Measurements from ENCODE around the gene LPO. TPM values are rescaled to one million over a fixed set of nuclear protein-coding genes. Genes with fewer than 3 reads are reported as not detected.

The LPO gene
- total RNA-seq, 3 donors from 2014 or later: not detected

DNA sequence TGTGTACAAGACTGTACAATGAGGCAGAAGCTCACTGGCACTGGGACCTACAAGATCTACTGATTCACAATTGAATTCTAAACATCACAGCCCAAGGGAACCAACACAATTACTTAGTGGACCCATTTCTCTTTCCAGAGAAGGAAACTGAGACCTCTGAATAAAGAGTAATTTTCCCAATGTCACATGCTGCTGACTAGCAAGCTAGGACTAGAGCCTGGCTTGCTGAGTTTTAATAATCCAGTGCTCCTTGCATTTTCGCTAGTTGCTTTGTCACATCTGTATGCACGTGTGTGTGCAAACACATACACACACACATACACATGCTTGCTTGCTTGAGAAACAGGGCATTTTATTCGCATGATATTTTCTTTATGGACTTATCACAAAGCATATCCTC lies 3.9 kb upstream of the LPO start:
- H3K9me3 ChIP-seq: no peaks in the 10 kb centered on the region
- no peak for DNase-seq
- ATAC-seq: no peak
- H3K36me3 ChIP-seq (ENCODE audit: low read depth): no peaks in the 10 kb centered on the region
- intact Hi-C loops (cut with DNase I, micrococcal nuclease): no loop called here
- no peaks in the 10 kb centered on the region for H3K4me1 ChIP-seq (ENCODE audit: low read depth)
- TF ChIP-seq, protein P1, sequence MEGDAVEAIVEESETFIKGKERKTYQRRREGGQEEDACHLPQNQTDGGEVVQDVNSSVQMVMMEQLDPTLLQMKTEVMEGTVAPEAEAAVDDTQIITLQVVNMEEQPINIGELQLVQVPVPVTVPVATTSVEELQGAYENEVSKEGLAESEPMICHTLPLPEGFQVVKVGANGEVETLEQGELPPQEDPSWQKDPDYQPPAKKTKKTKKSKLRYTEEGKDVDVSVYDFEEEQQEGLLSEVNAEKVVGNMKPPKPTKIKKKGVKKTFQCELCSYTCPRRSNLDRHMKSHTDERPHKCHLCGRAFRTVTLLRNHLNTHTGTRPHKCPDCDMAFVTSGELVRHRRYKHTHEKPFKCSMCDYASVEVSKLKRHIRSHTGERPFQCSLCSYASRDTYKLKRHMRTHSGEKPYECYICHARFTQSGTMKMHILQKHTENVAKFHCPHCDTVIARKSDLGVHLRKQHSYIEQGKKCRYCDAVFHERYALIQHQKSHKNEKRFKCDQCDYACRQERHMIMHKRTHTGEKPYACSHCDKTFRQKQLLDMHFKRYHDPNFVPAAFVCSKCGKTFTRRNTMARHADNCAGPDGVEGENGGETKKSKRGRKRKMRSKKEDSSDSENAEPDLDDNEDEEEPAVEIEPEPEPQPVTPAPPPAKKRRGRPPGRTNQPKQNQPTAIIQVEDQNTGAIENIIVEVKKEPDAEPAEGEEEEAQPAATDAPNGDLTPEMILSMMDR (IDR thresholded peaks at IDR 0.05): no peak
- H3K4me3 ChIP-seq: no peak overlapping the region

DNA sequence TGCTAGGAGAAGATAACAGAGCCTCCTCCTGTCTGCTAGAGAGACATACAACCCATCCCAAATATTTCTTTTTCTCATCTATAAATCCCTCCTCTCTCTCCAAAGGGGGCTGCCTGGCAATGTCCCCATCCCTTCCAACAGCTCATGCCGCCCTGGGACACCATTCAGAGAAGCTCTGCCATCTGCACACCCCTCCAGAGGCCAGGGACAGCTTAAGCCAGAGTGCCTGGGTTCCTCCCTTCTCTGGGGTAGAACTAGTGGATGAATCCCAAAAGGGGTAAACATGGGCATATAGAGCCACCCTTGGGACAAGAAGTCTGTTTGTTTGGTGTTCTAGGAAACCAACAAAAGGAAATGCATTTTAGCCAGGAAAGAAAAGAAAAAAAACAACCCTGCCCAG lies 2.6 kb upstream of the LPO start:
- TF ChIP-seq, protein P1 (IDR thresholded peaks at IDR 0.05): no peak
- no peaks in the 10 kb centered on the region for H3K4me1 ChIP-seq (ENCODE audit: low read depth)
- intact Hi-C loops (cut with DNase I, micrococcal nuclease): no loop called here
- H3K4me3 ChIP-seq: no peak overlapping the region
- no peak for DNase-seq
- no peaks in the 10 kb centered on the region for H3K9me3 ChIP-seq
- ATAC-seq: no peak
- H3K36me3 ChIP-seq (ENCODE audit: low read depth): no peaks in the 10 kb centered on the region

DNA sequence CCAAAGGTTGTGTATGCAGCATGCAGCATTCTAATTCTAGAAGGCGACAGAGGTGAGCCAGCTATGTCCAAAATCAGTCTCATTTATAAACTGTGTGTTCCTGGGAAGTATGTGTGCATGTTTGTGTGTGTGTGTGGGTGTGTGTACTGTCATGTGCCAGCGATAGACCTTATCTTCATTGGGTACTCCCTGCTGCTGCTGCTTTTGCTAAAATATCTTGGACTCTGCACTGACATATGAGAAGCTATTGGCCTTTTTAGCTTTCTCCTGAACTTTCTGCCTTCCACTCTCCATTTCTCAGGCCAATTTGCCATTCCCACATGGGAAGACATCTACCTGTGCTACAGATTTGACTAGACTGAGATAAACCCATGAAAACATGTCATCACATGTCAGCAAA lies 2.0 kb upstream of the LPO start:
- H3K4me1 ChIP-seq (ENCODE audit: low read depth): no peaks in the 10 kb centered on the region
- DNase-seq (no peak), ATAC-seq (no peak)
- no peaks in the 10 kb centered on the region for H3K9me3 ChIP-seq
- no peak overlapping the region for H3K4me3 ChIP-seq
- intact Hi-C loops (cut with DNase I, micrococcal nuclease): no loop called here
- H3K36me3 ChIP-seq (ENCODE audit: low read depth): no peaks in the 10 kb centered on the region
- TF ChIP-seq, protein P1 (IDR thresholded peaks at IDR 0.05): no peak

DNA sequence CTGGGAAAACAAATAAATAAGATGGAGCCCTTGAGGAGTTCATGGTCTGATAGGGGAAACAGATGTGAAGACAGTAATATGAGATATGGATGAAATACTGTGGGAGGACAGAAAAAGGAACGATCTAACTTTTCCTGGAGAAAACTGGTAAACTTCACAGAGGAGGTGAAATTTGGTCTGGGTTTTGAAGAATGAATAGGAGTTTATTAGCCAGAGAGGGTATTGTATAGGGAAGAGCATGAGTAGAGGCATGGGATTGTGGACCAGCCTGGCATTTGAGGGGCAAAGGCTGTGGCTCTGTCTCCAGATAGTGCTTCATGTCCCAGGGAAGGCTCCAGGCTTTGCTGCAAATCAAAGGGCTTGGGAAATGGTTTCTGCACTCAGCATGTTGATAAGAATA lies 1.6 kb downstream of the LPO start:
- H3K4me3 ChIP-seq: no peak overlapping the region
- ATAC-seq: no peak
- no peaks in the 10 kb centered on the region for H3K36me3 ChIP-seq (ENCODE audit: low read depth)
- no peak for DNase-seq
- no peaks in the 10 kb centered on the region for H3K4me1 ChIP-seq (ENCODE audit: low read depth)
- TF ChIP-seq, protein P1 (IDR thresholded peaks at IDR 0.05): no peak
- intact Hi-C loops (cut with DNase I, micrococcal nuclease): no loop called here
- H3K9me3 ChIP-seq: no peaks in the 10 kb centered on the region

DNA sequence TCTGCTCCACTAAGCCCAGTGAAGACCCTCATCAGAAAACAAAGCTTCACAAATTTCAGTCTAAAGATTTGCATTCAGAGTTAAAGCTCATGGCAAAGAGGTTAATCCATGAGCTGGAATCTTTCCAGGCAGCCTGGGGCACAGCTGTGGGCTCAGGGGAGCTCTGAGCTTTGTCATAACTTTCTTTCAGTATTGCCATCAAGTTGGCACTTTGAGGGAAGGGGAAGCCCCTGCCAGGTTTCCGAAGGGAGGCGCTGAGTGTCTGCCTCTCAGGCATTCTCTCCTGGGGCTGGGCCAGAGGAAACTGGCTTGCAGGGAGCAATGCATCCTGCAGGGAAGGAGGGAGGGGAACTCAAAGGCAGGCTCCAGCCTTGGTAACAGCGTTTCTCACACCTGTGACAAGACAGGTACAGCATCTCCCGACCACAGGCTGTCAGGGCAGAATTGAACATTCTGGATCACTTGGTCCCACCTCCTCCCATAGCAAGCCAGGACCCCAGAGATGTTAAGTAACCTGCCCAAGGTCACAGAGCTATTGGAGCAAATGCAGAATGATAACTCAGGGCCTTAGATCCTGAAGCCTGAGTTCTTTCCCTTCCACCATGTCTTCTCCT lies 3.9 kb downstream of the LPO start:
- no peaks in the 10 kb centered on the region for H3K9me3 ChIP-seq
- no peak overlapping the region for H3K4me3 ChIP-seq
- intact Hi-C loops (cut with DNase I, micrococcal nuclease): no loop called here
- no peaks in the 10 kb centered on the region for H3K4me1 ChIP-seq (ENCODE audit: low read depth)
- H3K36me3 ChIP-seq (ENCODE audit: low read depth): no peaks in the 10 kb centered on the region
- no peak for ATAC-seq
- no peak for DNase-seq
- TF ChIP-seq, protein P1 (IDR thresholded peaks at IDR 0.05): no peak

DNA sequence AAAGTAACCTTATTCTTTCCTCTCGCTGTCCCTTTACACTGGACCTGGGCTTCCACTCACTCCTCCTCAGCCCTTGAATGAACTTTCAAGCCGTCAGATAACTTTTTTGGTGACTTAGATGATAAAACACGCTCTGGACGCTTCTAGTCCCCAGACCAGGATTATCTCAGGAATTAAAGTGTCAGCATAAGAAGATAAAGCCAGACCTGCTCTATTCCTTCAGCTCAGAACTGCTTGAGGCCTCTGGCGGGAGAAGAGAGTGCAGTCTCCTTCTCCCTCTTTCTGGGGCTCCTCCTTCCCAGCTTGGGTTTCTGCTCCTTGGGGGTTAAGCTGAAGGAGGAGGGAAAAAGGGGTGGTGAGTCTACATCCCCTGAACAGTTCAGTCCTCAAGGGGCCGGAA lies 6.6 kb downstream of the LPO start:
- intact Hi-C loops (cut with DNase I, micrococcal nuclease): no loop called here
- TF ChIP-seq, protein P1 (IDR thresholded peaks at IDR 0.05): no peak
- DNase-seq (no peak), ATAC-seq (no peak)
- no peaks in the 10 kb centered on the region for H3K36me3 ChIP-seq (ENCODE audit: low read depth)
- no peak overlapping the region for H3K4me3 ChIP-seq
- H3K9me3 ChIP-seq: no peaks in the 10 kb centered on the region
- peaks cover 6% of the 10 kb centered on the region for H3K4me1 ChIP-seq (ENCODE audit: low read depth)
